ENCODE data around the gene KRT40. TPM values are rescaled to one million over a fixed set of nuclear protein-coding genes. Genes with fewer than 3 reads are reported as not detected.

The KRT40 gene
- total and polyA plus RNA-seq, 4 donors: not detected

GRCh38 chr17:40953881-40954280 lies 30.2 kb downstream of the KRT40 start:
- DNase-seq (ENCODE audit: low spot score): no peak
- TF ChIP-seq TAF1 (conservative IDR thresholded peaks at IDR 0.05) (no peak), REST (IDR thresholded peaks at IDR 0.05) (no peak), RXRA (IDR thresholded peaks at IDR 0.05) (no peak), CTCF (IDR thresholded peaks at IDR 0.05; ENCODE audit: low read depth, low read length, missing input control) (no peak), SP1 (IDR thresholded peaks at IDR 0.05) (no peak), NR2F2 (IDR thresholded peaks at IDR 0.05) (no peak), GABPA (IDR thresholded peaks at IDR 0.05 in 1 of 2, conservative IDR thresholded peaks at IDR 0.05 in 1 of 2) (no peak), EGR1 (IDR thresholded peaks at IDR 0.05; ENCODE audit: low read depth in 2 of 2) (no peak), HNF4A (conservative IDR thresholded peaks at IDR 0.05) (no peak), ATF3 (IDR thresholded peaks at IDR 0.05) (no peak), ZBTB33 (IDR thresholded peaks at IDR 0.05) (no peak)
- WGBS: 54% methylated on average over 2 of the region's 2 CpGs

GRCh38 chr17:40952661-40953060 lies 31.5 kb downstream of the KRT40 start:
- no peak overlapping the region for H3K4me3 ChIP-seq (ENCODE audit: low read depth in 1 of 3, low read length in 3 of 3)
- H3K27me3 ChIP-seq (ENCODE audit: control insufficient read depth in 4 of 4, insufficient read depth in 4 of 4, low read length in 3 of 4): peaks cover 0 to 4% (median 2%) of the 10 kb centered on the region in 4 donors
- no peak overlapping the region for H3K9ac ChIP-seq (ENCODE audit: low read depth in 1 of 2, low read length in 2 of 2)
- H3K4me1 ChIP-seq (ENCODE audit: control insufficient read depth in 4 of 4, insufficient read depth in 4 of 4, low read length in 3 of 4): no peaks in the 10 kb centered on the region
- H3K9me3 ChIP-seq (ENCODE audit: control insufficient read depth in 4 of 4, low read length in 3 of 4): no peaks in the 10 kb centered on the region
- H3K36me3 ChIP-seq (ENCODE audit: control insufficient read depth in 4 of 4, insufficient read depth in 3 of 4, low read depth in 1 of 4, low read length in 3 of 4): no peaks in the 10 kb centered on the region
- 68% methylated on average over 1 of the region's 1 CpG for WGBS
- H3K27ac ChIP-seq (ENCODE audit: low read depth in 1 of 2, low read length in 2 of 2): no peak overlapping the region
- no peak for DNase-seq (ENCODE audit: low spot score)
- TF ChIP-seq YY1 (IDR thresholded peaks at IDR 0.05): no peak
- no peak for TF ChIP-seq RXRA (IDR thresholded peaks at IDR 0.05)
- no peak for TF ChIP-seq HNF4G (IDR thresholded peaks at IDR 0.05)
- TF ChIP-seq ATF3 (IDR thresholded peaks at IDR 0.05): no peak
- no peak for TF ChIP-seq GABPA (IDR thresholded peaks at IDR 0.05 in 1 of 2, conservative IDR thresholded peaks at IDR 0.05 in 1 of 2)

More at GRCh38 chr17:40953881-40954280, 30.2 kb downstream of the KRT40 start:
- Histone ChIP-seq H3K4me1 (ENCODE audit: control insufficient read depth in 4 of 4, insufficient read depth in 4 of 4, low read length in 3 of 4) (no peaks in the 10 kb centered on the region), H3K27ac (ENCODE audit: low read depth in 1 of 2, low read length in 2 of 2) (no peak overlapping the region), H3K27me3 (ENCODE audit: control insufficient read depth in 4 of 4, insufficient read depth in 4 of 4, low read length in 3 of 4) (peaks cover 0 to 3% (median 0%) of the 10 kb centered on the region in 4 donors), H3K36me3 (ENCODE audit: control insufficient read depth in 4 of 4, insufficient read depth in 3 of 4, low read depth in 1 of 4, low read length in 3 of 4) (no peaks in the 10 kb centered on the region), H3K9ac (ENCODE audit: low read depth in 1 of 2, low read length in 2 of 2) (no peak overlapping the region), H3K4me3 (ENCODE audit: low read depth in 1 of 3, low read length in 3 of 3) (no peak overlapping the region), H3K9me3 (ENCODE audit: control insufficient read depth in 4 of 4, low read length in 3 of 4) (no peaks in the 10 kb centered on the region)

Measured in liver (tissue), 9 donors.